SHP77 treated with DMSO at 0.1 percent for 48 hours (cell line): Measurements from ENCODE around the gene OAT.

ENCODE experiments used
- DNase-seq: peaks from one replicate; lab custom pipeline; 2025; lab: John Stamatoyannopoulos, UW

The OAT gene

GRCh38 chr10:124353896-124354295 is 64.8 kb downstream of the OAT start:
- DNase-seq: no peak

DNA sequence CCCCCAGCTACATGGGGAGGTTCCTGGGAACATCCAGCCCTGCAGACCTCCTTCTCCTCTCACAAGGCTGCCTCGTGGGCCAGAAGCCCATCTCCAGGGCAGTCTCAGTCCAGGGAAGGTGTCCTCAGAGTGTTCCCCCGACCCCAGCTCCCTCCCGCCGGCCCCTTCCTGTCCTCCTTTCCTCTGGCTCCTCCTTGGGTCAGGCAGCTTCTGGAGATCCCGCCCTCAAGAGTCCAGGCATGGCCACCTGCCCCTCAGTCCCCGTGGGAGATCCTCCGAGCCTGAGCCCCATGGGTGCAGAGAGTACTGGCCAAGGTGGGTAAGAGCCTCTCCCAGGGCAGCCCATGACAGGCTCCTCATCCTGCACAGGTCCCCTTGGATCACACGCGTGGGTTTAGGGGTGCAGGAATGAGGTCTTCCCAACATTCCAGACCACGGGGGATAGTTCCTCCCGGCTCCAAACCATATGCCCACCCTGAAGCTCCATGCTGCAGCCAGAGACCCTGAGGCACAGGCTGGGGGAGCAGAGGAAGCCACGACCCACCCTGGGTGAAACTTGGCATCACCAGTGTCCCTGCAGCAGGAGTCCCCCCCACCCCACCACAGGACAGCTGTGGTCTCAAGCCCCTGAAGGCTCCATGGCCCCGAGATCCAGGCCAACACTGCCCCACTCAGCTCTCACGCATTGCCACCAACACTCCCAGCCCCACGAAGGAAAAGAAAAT is 65.5 kb downstream of the OAT start:
- DNase-seq: no peak

DNA sequence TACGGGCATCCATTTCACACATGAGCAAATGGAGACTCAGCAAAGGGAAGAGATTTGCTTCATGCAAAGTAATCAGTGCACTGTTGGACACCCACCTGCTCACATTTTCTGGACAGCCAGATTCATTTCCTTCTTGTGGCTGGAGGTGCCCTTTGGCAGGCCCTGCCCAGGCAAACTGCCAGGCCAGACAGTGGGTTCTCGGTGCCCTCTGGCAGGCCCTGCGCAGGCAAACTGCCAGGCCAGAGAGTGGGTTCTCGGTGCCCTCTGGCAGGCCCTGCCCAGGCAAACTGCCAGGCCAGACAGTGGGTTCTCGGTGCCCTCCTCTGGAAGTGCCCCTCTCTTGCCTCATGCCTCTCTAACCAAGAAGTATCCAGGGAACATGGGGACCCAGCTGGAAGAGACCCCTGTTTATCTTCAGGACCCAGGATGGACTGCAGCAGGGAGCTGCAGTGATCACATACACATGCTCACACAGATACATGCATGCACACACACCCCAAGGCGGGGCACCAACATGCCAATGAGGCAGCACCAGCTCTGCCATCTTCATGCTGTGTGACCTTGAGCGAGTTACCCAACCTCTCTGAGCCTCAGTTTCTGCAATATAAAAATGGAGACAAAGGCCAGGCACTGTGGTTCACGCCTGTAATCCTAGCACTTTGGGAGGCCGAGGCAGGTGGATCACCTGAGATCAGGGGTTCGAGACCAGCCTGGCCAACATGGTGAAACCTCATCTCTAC is 67.1 kb downstream of the OAT start:
- DNase-seq: no peak

- no peak for DNase-seq
Observed at GRCh38 chr10:124350806-124351205, 67.9 kb downstream of the OAT start.

DNA sequence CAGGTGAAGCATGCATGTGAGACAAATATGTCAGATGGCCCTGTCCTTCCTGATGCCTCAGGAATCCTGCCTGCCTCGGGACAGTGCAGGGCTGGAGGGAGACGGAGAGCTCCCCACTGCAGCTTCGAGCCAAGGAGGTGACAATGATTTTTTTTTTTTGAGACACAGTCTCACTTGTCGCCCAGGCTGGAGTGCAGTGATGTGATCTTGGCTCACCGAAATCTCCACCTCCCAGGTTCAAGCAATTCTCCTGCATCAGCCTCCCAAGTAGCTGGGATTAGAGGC is 68.8 kb downstream of the OAT start:
- no peak for DNase-seq

DNA sequence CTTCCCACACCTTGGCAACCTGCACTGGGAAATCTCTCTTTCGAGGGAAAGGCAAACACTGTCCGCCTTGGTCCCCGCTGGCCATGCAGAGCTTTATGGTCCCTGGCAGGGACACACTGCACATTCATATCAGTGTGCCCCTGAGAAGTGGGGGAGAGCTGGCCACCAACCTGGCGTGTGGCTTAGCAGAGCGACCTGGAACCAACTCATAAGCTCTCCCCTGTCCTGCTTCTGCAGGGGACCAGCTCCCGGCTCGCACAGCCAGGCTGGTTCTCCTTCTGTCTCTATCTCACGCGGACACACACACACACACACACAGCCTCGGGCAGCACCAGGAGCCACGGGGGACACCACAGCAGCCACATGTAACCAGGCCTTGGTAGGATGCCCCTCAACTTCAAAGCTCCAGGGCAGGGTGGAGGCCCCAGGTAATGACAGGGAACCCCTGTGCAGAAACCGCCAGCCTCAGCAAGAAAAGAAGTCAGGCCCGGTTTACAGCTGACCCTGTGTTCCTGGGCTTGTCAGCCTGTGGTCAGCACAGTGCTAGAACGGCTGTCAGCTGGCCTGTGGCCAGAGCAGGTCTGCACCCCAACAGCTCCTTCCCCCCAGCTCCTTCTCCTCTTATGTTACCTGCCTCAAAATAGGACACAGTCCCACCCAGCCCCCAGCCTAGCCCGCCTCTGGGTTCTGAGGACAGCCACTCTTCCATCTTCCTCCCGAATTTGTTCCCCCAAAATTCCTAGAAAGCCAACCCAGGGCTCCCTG is 69.3 kb downstream of the OAT start:
- DNase-seq: no peak

DNA sequence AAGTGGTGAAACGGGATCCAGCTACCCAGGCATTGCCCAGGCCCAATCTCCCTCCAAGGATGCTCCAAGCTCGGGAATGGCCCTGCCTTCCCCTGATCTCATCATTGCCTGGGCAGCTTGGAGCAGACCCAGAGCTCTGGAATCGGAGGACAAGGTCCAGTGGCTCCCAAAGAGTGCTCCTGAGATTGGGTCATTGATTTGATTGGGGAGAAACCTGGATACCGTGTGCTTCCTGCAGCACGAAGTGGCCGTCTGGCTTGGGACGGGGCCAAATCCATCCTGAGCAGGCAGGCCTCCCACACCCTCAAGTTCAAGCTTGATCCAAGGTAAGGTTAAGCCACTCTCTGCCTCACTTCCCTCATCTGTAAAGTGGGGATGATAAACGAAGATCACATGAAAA is 69.9 kb downstream of the OAT start:
- no peak for DNase-seq

- DNase-seq: no peak
Observed at GRCh38 chr10:124347956-124348355, 70.8 kb downstream of the OAT start.
